HFF-Myc (cell line): ENCODE data around the gene SMIM35.
"Not testable (repeated sequence)": the region's sequence is repeated elsewhere in the genome, so short reads cannot be mapped to it uniquely, and the experiment has no call there.

Experiments
- DNase-seq: peaks from one replicate; pipeline ENCODE4 v3.0.0-alpha.2; 2011; ENCODE audit warnings: low read depth; ENCODE audit errors: extremely low read depth
- H3K4me3 ChIP-seq: replicated peaks from 2 replicates; pipeline ENCODE4 v1.5.1; 2011; ENCODE audit warnings: low read depth, mild to moderate bottlenecking, control low read depth, low read length
- TF ChIP-seq, protein P1 (sequence below): IDR thresholded peaks from 2 replicates; pipeline ENCODE4 v1.5.1; 2012; ENCODE audit warnings: mild to moderate bottlenecking, low read depth, low read length, control low read depth; ENCODE audit errors: missing control alignments

Gene SMIM35

DNA sequence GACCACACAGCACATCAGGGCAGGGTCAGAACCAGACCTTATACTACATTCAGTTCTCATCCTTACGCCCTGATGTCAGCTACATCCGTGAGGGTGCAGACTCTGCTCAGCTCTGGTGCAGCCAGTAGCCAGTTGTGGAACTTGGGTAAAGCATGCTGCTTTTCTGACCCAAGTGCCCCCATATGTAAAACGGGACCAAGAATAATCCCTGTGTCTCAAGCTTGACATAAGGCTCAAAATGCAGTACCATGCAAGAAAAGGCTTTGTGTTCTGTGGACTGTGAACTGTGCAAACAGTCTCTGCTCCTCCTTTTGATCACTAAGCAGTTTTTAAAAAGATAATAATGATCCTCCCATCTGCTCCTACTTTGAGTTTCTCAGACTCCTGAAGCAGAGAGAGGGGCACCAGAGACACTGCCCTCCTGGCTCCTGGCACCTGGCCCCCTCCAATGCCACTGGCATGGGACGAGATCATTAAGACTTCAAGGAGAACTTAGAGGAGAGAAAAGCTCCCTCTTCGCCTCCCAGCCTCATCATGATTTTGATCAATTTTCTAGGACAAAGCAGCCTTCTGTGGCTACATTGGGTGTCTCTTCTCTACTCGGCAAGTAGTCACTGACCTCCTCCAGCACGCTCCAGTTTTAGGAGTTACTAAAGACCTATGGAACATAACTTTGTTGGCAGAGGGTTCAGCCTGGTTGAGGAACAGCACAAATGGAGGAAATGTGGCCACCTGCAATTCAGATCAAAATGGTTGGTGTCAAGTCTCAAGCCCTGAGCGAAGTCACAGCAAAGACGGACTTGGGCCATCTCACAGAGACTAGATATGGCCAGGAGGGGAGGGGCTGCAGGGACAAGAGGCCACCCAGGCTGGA is 76.7 kb downstream of the SMIM35 start:
- no peak overlapping the region for H3K4me3 ChIP-seq
- DNase-seq, result no peak
- TF ChIP-seq, protein P1, sequence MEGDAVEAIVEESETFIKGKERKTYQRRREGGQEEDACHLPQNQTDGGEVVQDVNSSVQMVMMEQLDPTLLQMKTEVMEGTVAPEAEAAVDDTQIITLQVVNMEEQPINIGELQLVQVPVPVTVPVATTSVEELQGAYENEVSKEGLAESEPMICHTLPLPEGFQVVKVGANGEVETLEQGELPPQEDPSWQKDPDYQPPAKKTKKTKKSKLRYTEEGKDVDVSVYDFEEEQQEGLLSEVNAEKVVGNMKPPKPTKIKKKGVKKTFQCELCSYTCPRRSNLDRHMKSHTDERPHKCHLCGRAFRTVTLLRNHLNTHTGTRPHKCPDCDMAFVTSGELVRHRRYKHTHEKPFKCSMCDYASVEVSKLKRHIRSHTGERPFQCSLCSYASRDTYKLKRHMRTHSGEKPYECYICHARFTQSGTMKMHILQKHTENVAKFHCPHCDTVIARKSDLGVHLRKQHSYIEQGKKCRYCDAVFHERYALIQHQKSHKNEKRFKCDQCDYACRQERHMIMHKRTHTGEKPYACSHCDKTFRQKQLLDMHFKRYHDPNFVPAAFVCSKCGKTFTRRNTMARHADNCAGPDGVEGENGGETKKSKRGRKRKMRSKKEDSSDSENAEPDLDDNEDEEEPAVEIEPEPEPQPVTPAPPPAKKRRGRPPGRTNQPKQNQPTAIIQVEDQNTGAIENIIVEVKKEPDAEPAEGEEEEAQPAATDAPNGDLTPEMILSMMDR, result no peak

- no peak overlapping the region for H3K4me3 ChIP-seq
- no peak for DNase-seq
- TF ChIP-seq, protein P1, result no peak
Observed at GRCh38 chr11:118008271-118008911, 78.4 kb downstream of the SMIM35 start.

- not testable (repeated sequence) for DNase-seq, H3K4me3 ChIP-seq
Observed at GRCh38 chr11:118007563-118008270, 79.0 kb downstream of the SMIM35 start.

- TF ChIP-seq, protein P1, result no peak
- DNase-seq, result no peak
- no peak overlapping the region for H3K4me3 ChIP-seq
Observed at GRCh38 chr11:118007040-118007439, 79.7 kb downstream of the SMIM35 start.

DNA sequence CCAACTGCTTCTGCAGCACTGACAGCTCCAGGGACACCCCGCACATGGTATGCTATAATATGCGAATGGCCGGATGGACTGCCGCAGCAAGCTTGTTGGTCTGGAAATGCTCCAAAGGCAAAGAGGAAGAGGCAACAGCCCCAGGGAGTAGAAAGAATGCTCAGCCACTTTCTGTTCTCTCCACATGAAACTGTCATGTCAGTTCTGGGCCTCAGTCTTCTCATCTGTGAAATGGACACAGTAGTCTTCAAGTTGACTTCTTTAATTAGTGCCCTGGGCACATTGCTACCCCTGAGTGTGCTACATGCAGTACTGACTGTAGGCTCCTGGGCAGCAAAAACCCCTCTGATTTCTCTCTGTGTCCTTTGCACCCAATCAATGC is 80.6 kb downstream of the SMIM35 start:
- TF ChIP-seq, protein P1, result no peak
- no peak for DNase-seq

DNA sequence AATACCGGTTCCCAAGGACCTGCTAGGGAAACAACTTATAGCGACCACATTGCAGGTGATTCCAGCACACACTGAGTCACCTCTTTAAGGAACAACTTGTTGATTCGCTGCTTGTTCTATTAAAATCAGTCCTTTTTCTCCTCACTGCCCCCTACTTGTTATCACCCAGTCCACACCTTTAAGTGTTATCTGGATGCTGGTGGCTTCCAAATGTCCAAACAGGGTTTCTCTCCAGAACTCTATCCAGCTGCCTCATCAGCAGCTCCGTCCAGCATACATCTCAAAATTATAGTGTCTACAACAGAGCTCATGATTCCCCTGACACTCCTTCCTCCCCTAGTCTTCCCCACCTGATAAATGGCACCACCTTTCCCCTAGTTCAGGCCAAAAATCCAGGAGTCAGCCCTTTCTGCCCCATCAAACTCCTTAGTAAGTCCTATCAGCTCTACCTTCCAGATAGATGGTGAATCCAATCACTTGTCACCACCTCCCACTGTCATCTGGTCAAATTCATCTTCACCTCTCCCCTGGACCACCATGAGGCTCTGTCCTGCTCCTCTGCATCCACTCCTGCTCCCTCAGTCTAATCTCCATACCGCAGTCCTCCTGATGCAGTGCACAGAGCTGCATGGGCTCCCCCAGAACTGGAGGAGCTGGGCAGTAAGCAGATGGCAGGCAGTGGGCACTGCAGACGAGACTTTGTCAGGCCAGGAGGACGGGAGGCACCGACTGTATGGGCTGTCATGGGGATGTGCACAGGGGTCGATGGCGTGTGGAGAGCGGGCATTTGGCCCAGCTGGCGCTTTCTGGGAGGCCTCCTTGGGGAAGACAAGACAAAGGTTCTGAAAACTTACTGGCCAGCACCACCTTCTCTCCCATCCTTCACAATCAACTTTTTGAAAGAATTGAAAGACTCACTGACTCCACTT is 81.3 kb downstream of the SMIM35 start:
- no peak overlapping the region for H3K4me3 ChIP-seq
- TF ChIP-seq, protein P1, result no peak
- no peak for DNase-seq

More for the DNA sequence above, 80.6 kb downstream of the SMIM35 start:
- no peak overlapping the region for H3K4me3 ChIP-seq
